NCI-H146 treated with DMSO at 0.1 percent for 48 hours (cell line): ENCODE results near the gene PUSL1.

Experiments used
- DNase-seq: peaks from one replicate; lab custom pipeline; 2025; ENCODE audit not compliant: unreplicated experiment; lab: John Stamatoyannopoulos, UW

The PUSL1 gene

GRCh38 chr1:1351511-1352427 is 43.4 kb downstream of the PUSL1 start:
- no peak for DNase-seq

- DNase-seq, result no peak
Measured at GRCh38 chr1:1352786-1353388, 44.5 kb downstream of the PUSL1 start.

- no peak for DNase-seq
Measured at GRCh38 chr1:1353389-1354151, 45.2 kb downstream of the PUSL1 start.

GRCh38 chr1:1354271-1355247 is 46.2 kb downstream of the PUSL1 start:
- no peak for DNase-seq

- no peak for DNase-seq
Measured at GRCh38 chr1:1355416-1355815, 47.0 kb downstream of the PUSL1 start.

- no peak for DNase-seq
Measured at GRCh38 chr1:1356166-1356795, 47.9 kb downstream of the PUSL1 start.

GRCh38 chr1:1356796-1357401 is 48.5 kb downstream of the PUSL1 start:
- DNase-seq, result no peak

GRCh38 chr1:1357871-1358432 is 49.6 kb downstream of the PUSL1 start:
- DNase-seq, result no peak

GRCh38 chr1:1358433-1359271 is 50.3 kb downstream of the PUSL1 start, which contains the start of gene MXRA8:
Gene MXRA8, minus strand, starts transcription at chr1:1358555. Its CDS starts 51 bp downstream, at chr1:1358504.
- no peak for DNase-seq

GRCh38 chr1:1359308-1359663 is 50.9 kb downstream of the PUSL1 start:
- DNase-seq, result no peak

- no peak for DNase-seq
Measured at GRCh38 chr1:1359664-1360468, 51.5 kb downstream of the PUSL1 start.

- no peak for DNase-seq
Measured at GRCh38 chr1:1360506-1361169, 52.2 kb downstream of the PUSL1 start.
